ENCODE measurements around the gene SLC26A11. TPM values are rescaled to one million over a fixed set of nuclear protein-coding genes. Genes with fewer than 3 reads are reported as not detected.

The SLC26A11 gene
- total and polyA plus RNA-seq, 2 of the 13 experiments (the other 11 are each of a cell fraction or from before 2014, with no cell fraction given): 8.7 to 13.2 TPM

- TF ChIP-seq REST (IDR thresholded peaks at IDR 0.05; ENCODE audit: borderline replicate concordance in 1 of 2, low read depth in 1 of 2, low read length in 2 of 2) (peak in 1 of 2 experiments; percentile 49; a peak in 1 of 4 replicates), GATAD2A (CRISPR knock-in tag; IDR thresholded peaks at IDR 0.05) (peak; percentile 80), HNRNPUL1 (IDR thresholded peaks at IDR 0.05; ENCODE audit: low read depth, low read length) (no peak), E2F1 (CRISPR knock-in tag; IDR thresholded peaks at IDR 0.05) (no peak; the same call in 1 of the 2 replicates), MXD1 (CRISPR knock-in tag; IDR thresholded peaks at IDR 0.05) (peak; percentile 77), ATM (IDR thresholded peaks at IDR 0.05; ENCODE audit: borderline replicate concordance) (no peak), ZC3H4 (CRISPR knock-in tag; IDR thresholded peaks at IDR 0.05; ENCODE audit: borderline replicate concordance) (no peak), ZSCAN25 (CRISPR knock-in tag; IDR thresholded peaks at IDR 0.05) (peak; percentile 72), ZNF124 (CRISPR knock-in tag; IDR thresholded peaks at IDR 0.05) (no peak; the same call in 1 of the 2 replicates), STAT6 (CRISPR knock-in tag; IDR thresholded peaks at IDR 0.05; ENCODE audit: borderline replicate concordance) (no peak), TFAP4 (IDR thresholded peaks at IDR 0.05; ENCODE audit: borderline replicate concordance, low read depth) (peak; percentile 99), SOX6 (IDR thresholded peaks at IDR 0.05) (no peak), SOX6 (CRISPR knock-in tag; IDR thresholded peaks at IDR 0.05) (peak; percentile 51), DR1 (CRISPR knock-in tag; IDR thresholded peaks at IDR 0.05) (peak; percentile 98), SMC3 (IDR thresholded peaks at IDR 0.05; ENCODE audit: low read length) (no peak), ZNF235 (CRISPR knock-in tag; IDR thresholded peaks at IDR 0.05; ENCODE audit: borderline replicate concordance) (no peak), NCOA2 (CRISPR knock-in tag; IDR thresholded peaks at IDR 0.05) (peak; percentile 57; the same call in 1 of the 2 replicates), HOXA7 (CRISPR knock-in tag; IDR thresholded peaks at IDR 0.05) (no peak), MIXL1 (CRISPR knock-in tag; IDR thresholded peaks at IDR 0.05) (peak; percentile 69; the same call in 1 of the 2 replicates), ZMYM4 (CRISPR knock-in tag; IDR thresholded peaks at IDR 0.05) (peak; percentile 58; the same call in 1 of the 2 replicates), JARID2 (CRISPR knock-in tag; IDR thresholded peaks at IDR 0.05; ENCODE audit: insufficient replicate concordance) (no peak)
Measured at GRCh38 chr17:80263253-80264204, 43.3 kb downstream of the SLC26A11 start (continued).

All from HepG2 (cell line).